HepG2 (cell line): ENCODE measurements around the gene AADACL4. TPM values are rescaled to one million over a fixed set of nuclear protein-coding genes. Genes with fewer than 3 reads are reported as not detected.

Source experiments
- CERS6 ChIP-seq: sonication (generic); formaldehyde crosslinking; IDR thresholded peaks from 2 replicates; pipeline ENCODE4 v1.5.0; 2020; ENCODE audit warnings: missing genetic modification reagents
- CHD4 ChIP-seq: fragments of 200-600 bp; sonication (generic); IDR thresholded peaks from 2 replicates; pipeline ENCODE4 v1.7.0; 2017; ENCODE audit warnings: mild to moderate bottlenecking, low read length, borderline replicate concordance
- MATR3 ChIP-seq: sonication (generic); formaldehyde crosslinking; IDR thresholded peaks from 2 replicates; pipeline ENCODE4 v1.4.0; 2020; ENCODE audit warnings: missing genetic modification reagents
- TRIM24 ChIP-seq: sonication (generic); formaldehyde crosslinking; IDR thresholded peaks from 2 replicates; pipeline ENCODE4 v1.8.0; 2022; ENCODE audit warnings: mild to moderate bottlenecking, missing genetic modification reagents
- ZFP91 ChIP-seq: sonication (generic); formaldehyde crosslinking; IDR thresholded peaks from 2 replicates; pipeline ENCODE4 v1.9.0; 2022; ENCODE audit warnings: missing genetic modification reagents, mild to moderate bottlenecking, borderline replicate concordance
- ZNF318 ChIP-seq: sonication (generic); formaldehyde crosslinking; IDR thresholded peaks from 2 replicates; pipeline ENCODE4 v1.4.0; 2020; ENCODE audit warnings: mild to moderate bottlenecking, missing genetic modification reagents
- ZNF615 ChIP-seq: sonication (generic); formaldehyde crosslinking; IDR thresholded peaks from 2 replicates; pipeline ENCODE4 v1.5.0; 2020; ENCODE audit warnings: mild to moderate bottlenecking, missing genetic modification reagents, borderline replicate concordance
- ZNF629 ChIP-seq: sonication (generic); formaldehyde crosslinking; conservative IDR thresholded peaks from 2 replicates; pipeline ENCODE4 v1.5.0; 2020; ENCODE audit warnings: missing genetic modification reagents
- ZNF646 ChIP-seq: sonication (generic); formaldehyde crosslinking; IDR thresholded peaks from 2 replicates; pipeline ENCODE4 v1.9.0; 2021; ENCODE audit warnings: mild to moderate bottlenecking, missing genetic modification reagents
- ZNF777 ChIP-seq: sonication (generic); formaldehyde crosslinking; IDR thresholded peaks from 2 replicates; pipeline ENCODE4 v1.4.0; 2020; ENCODE audit warnings: missing genetic modification reagents
- polyA plus RNA-seq, 8 experiments: library from polyadenylated mRNA; depleted of rRNA in 3 of 8; stranded (reverse) in 7 of 8; unstranded in 1 of 8; fragments of >200 nt; fragmentation: Illumina TruSeq in 4 of 8; extraction: Trizol in 4 of 8; gene quantifications; 2 replicates each; pipeline versions ENCODE4 v1.2.1 to v1.2.3, GENCODE V29; 2011 to 2016; ENCODE audit warnings: low read depth in 4 of 8, missing spikeins in 1 of 8, mixed read lengths in 1 of 8; ENCODE audit not compliant: insufficient read depth in 1 of 8
- total RNA-seq, 5 experiments: library from RNA; depleted of rRNA; stranded (reverse); fragments of >200 nt; fragmentation: Illumina TruSeq; extraction: Trizol; gene quantifications; 2 replicates each; pipeline ENCODE4 v1.2.3, GENCODE V29; 2016; ENCODE audit warnings: low read depth in 1 of 5

Gene AADACL4
- total and polyA plus RNA-seq, 2 of the 13 experiments (the other 11 are each of a cell fraction or from before 2014, with no cell fraction given): not detected

GRCh38 chr1:12614402-12615158 lies 29.3 kb upstream of the AADACL4 start (continued):
- no peak for TF ChIP-seq ZNF646 (CRISPR knock-in tag)
- TF ChIP-seq ZNF318 (CRISPR knock-in tag): no peak
- peak; percentile 95 for TF ChIP-seq ZFP91 (CRISPR knock-in tag)
- no peak for TF ChIP-seq ZNF615
- TF ChIP-seq TRIM24 (CRISPR knock-in tag): no peak
- TF ChIP-seq ZNF777 (CRISPR knock-in tag): no peak
- no peak for TF ChIP-seq ZNF629 (CRISPR knock-in tag)
- no peak for TF ChIP-seq CHD4
- no peak for TF ChIP-seq CERS6 (CRISPR knock-in tag)
- TF ChIP-seq MATR3: no peak
